ENCODE results near the gene ZMYND12.

- TF ChIP-seq CTCF (conservative IDR thresholded peaks at IDR 0.05; ENCODE audit: low read depth, low read length) (no peak), EZH2 (IDR thresholded peaks at IDR 0.05; ENCODE audit: borderline replicate concordance, low read depth, low read length, poor library complexity, severe bottlenecking) (no peak)
These were observed 34.8 kb downstream of the ZMYND12 start for GRCh38 chr1:42420911-42421585.

Data from A673 (cell line).